HUDEP-2 (cell line): ENCODE data around the gene MAPKAP1.

Source experiments
- DNase-seq, 76 experiments: peaks; one replicate each; lab custom pipeline; 2025; ENCODE audit not compliant: unreplicated experiment in 76 of 76; lab: John Stamatoyannopoulos, UW

MAPKAP1 gene

DNA sequence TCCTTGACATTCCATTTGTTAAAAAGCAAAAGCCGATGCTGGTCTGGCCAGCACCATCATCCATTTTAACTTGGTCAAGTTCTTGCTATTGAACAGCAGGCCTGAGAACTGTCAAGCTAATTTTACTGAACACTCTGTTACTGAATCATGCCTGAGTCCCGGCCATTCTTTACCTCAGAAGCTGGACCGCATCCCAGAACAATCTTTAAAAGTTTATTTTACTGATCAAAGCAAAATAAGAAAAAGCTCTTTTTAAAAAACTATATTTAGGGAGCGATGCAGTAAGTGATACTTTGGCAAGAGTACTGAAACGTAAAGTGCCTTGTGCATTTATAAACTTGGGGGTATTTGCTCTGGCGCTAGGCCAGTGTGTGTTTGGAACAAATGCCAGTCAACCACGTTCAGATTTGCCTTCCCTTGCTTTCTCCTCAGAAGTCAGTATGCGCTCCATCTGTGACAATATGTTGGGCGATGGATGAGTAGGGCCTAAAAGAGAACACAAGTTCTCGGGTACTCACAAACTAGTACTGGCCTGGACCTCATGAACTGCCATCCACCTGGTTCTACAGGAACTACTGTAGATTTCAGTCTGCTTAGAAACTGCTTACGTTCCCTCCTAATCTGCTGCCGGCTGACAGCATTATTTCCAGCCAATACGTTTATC, 161.9 kb downstream of the MAPKAP1 start:
- no peak for DNase-seq

DNA sequence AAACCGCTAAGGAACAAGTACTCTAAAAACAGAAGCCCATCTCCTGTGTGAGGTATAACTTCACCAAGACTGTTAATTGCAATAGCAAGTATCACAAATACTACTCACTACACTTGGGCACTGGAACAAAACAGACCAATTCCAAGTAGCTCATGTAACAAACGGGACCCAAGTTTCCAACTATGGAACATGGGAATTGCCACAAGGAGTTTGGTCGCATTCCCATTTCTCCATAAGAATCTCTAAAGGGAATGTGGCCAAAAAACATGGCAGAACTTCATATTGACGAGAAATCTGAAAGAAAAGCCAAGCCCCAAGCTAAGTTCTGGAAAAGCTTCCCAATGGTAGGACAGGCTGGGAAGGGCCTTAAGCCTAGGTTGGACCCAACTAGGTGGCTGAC, 162.5 kb downstream of the MAPKAP1 start:
- DNase-seq = no peak

DNA sequence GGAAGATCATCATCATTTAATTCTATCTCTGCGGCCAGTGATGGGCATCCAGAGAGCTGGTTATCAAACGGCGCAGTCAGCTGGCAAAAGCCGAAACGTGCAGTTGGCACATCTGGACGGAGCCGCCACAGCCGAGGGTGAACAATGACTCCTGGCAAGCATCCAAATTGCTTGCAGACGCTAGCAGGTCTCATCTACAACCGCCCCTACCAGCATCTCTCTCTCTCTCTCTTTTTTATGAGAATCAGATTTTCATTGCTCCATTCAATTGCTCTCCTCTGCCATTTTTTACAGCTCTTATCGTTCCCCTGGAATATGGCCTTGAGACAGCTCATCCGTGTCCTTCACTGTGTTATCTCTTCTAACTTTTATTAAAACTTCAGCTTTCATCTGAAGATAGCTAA, 165.2 kb downstream of the MAPKAP1 start:
- no peak for DNase-seq

DNA sequence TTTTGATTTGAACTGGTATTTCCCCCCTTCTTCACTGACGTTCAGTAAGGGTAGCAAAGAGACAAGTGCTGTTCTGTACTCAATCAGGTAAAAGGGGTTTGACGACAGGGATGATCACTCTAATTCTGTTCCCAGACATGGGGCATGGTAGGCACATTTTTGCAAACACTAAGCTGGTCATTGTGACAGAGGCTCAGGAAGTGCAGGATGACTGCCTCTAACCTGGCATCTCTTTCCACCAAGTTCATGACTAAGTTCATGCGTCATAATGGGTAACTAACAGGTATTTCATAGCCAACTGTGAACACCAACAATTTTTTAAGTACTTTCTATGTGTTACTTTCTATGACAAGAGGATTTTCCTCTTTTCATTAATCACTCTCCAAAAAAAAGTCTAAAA, 166.5 kb downstream of the MAPKAP1 start:
- DNase-seq = no peak

DNA sequence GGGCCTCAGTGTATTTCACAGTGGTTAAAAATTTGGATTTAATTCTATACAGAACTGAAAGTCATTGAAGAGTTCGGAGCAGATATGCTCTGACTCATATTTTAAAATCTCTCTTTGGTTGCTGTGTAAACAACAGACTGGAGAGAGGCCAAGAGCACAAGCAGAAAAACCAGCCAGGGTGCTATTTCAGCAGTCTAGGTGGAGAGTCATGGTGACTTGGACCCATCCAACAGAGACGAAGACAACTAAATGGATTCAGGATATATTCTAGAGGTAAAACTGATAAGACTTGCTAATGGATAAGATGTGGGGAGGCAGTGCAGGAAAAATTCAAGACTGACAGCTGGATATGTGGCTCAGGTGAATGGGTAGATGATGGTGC, 168.9 kb downstream of the MAPKAP1 start:
- DNase-seq = no peak

DNA sequence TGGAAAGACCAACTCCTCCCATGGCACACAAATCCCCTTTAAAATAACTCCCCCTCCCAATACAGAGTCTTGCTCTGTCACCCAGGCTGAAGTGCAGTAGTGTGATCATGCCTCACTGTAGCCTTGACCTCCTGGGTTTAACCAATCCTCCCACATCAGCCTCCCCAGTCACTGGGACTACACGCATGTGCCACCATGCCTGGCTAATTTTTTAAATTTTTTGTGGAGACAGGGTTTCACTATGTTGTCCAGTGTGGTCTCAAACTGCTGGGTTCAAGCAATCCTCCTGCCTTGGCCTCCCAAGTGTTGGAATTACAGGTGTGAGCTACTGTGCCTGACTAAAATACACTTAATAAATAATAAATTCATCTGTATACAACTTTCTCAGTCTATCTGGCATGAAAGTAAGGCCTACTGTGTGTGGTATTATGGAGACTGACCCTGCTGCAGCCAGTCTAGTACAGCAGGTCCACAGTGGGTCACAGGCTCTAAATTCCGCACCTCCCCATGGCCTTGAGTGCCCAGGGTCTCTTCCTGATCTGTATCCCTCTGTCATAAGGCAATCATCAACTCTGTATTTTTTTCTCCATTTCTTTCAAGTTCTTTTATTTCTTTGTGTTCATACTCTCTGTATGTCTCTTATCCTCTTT, 169.4 kb downstream of the MAPKAP1 start:
- no peak for DNase-seq

DNA sequence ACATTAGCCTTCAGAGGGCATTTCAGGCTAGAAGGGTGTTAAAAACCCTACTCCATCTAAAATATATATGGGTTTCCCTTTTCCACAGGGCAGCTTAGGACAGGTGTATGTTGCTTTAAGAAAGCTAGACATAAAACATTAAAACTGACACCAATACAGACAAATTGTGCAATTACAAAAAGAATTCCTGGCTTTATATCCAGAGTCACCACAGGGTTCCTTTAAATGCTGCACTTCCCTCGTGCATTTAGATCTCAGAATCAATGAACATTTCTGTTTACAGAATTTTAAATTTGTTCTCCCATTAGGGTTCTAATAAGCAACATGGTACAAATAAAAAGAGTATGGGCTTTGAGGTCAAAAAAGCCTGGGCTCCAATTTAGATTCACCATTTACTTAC, 170.2 kb downstream of the MAPKAP1 start:
- DNase-seq = no peak

DNA sequence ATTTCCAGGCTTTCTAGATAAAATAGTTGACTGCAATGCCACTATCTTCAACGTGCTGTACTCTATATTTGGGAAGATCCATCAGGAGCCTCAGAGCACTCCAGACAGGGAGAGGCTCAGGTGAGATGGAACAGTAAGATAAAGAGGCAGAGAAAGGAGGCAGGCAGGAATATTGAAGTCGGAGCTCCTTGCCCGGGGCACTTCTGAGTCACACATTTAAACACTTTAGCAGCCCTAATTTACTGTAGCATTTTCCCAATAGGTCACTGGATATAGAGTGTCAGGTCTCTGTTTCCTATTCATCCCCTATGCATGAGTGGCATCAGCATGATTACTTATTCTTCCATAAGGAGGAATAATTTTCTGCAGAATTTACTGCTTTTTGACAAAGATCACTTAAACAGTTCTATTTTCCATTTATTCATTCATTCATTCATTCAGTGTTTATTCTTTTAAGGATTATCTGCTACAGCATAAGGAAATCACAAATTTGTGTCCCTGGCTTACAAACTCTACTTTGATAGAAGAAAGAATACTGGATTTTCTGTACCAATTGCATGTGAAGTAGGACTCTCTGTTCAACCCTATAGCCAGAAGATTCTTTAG, 170.7 kb downstream of the MAPKAP1 start:
- no peak for DNase-seq

DNA sequence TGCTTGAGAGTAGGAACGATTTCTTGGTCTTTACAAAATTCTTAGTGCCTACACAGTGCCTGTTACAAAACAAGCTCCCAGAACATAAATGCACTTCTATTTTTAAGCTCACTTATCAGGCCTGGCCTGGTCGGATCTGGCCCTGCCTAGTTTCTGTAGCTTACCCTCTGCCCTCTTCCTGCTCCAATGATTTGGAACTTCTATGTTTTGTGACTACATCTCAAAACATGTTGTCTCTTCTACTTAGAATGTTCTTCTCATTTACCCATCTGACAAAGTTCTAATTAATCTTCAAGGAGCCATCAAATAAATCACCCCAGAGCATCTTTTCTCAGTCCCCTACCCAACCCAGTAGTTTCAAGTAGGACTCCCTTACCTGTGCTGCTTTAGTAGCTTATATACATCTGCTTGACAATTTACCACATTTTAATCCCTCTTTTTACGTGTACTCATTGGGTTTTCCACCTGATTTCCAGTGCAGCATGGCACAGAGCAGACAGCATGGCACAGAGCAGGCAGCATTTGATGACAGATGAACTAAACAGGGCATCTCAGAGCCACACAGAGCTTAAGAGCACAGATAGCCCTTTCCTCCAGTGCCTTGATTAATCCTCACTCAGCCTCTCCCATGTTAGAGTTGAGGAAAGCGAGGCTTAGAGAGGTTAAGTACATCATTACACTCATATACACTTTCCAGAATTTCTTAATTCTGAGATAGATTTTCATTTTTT, 171.9 kb downstream of the MAPKAP1 start:
- no peak for DNase-seq

DNA sequence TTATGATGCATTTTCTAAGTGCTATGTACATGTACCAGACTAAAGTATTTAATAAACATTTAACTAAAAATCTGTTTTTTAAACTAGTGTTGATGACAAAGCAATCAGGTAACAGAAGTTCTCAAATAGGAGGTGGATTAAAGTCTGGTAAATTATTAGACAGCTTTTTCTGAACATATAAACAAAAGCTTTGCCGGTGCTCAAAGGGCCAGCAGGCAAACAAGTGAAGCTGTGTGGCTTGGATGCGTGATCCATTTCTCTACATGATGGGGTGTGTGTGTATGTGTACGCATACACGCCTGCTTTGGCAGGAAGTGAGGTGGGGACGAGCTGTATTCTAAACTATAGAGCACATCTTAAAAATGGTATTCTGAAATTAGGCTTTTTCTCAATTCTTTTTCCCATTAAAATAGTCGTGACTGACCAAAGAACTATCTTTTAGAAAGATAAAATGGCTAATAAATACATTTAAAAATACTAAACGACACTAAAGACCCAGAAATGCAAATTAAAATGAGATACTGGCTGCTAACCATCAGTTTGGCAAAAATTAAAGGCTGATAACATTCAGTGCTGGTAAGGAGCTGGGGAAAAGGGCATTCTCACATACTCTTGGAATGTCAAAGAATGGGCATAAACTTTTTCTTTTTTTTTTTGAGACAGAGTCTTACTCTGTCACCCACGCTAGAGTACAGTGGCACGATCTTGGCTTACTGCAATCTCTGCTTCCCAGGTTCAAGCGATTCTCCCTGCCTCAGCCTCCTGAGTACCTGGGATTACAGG, 174.0 kb downstream of the MAPKAP1 start:
- DNase-seq = no peak

DNA sequence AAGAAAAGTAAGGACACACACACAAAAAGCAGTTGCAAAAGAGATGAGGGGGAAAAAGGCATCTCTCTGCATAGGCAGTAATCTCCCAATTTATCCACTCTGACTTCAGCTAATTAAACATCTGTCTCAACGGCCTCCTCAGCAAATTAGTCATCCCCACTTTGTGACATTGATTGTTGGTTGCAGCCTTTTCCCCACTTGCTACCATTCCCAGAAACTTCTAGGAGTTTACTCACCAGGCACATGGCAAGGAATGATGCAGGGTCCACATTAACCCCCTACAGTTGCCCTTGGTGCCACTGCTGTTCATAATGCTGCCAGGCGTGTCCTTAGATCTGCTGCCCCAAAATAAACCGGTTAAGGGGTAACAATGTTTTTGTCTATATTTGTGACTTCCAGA, 174.6 kb downstream of the MAPKAP1 start:
- no peak for DNase-seq

DNA sequence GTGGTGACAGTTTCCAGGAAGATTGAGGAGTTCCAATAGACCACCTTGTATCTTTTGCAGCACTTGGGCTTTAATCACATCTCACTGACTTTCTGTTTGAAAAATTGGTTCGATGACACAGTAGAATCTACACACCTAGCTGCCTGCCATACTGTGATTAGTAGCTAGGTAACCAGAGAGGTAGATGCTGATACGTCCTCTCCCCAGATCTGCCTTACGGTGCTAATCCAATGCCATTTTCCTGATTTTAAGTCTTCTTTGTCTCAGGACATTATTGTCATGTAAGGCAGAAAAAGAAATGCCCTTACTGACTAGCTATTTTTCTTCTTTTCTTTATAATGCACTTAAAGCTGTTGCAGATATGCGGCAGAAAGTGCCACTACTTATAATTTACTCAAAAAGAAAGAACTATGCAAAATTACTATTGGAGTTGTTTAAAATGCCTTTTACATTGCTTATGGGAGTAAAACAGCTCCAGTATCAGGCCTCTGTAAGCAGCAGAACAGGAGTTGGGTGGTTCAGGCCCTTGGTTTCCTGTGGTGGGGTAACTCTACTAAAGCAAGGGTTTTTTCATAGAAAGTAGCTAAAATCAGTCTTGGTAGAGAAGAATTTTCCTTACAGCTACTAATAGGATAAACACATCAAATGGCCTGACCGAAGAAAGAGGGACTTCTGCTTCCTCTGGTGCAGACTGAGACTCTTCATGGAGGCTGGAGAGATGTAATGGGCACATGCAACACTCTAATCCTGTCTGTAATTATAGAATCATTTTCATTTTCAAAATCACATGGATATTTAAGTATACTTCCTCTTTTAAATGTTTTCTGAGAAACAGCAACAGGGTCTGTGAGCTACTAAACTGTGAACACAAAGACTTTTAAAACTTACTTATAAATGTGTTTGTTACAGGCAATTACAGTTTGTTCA, 177.2 kb downstream of the MAPKAP1 start:
- DNase-seq = no peak

DNA sequence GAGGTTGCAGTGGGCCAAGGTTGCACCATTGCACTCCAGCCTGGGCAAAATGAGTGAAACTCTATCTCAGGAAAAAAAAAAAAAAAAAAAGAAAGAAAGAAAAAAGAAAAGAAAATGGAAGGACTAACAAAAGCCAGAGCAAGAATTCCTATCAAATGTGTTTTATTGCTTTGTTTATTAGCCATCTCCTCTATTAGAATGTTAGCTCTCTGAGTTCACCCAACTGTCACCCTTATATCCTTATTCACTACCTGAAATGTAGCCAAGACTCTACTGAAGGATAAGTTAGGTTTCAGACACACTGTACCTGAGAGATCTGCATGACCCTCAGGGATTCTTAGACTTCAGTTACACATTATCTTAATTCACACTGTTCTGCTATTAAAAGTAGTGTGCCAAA, 177.9 kb downstream of the MAPKAP1 start:
- no peak for DNase-seq

DNA sequence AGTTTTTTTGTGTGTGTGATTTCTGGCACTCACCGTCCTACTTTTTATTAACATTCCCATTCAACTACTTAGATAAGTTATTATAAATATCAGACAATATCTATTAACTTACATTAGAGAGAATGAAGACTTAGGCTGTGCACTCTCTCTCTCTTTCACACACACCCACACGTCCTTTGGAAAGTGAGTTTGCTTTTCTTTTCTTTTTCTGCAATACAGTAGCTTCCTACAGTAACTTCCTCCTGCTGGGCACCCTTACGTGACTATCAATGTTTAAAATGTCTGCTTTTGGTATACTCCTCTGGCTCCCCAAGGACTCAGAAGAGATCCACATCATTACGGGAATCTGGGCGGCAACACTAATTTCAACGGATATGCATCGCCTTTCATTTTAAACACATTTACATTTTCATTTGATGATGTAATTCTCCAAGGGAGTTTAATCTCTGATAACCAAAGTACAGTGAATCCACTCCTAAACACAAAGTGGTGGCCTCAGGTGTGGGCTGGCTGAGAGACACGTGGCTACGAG, 179.5 kb downstream of the MAPKAP1 start:
- DNase-seq = no peak

DNA sequence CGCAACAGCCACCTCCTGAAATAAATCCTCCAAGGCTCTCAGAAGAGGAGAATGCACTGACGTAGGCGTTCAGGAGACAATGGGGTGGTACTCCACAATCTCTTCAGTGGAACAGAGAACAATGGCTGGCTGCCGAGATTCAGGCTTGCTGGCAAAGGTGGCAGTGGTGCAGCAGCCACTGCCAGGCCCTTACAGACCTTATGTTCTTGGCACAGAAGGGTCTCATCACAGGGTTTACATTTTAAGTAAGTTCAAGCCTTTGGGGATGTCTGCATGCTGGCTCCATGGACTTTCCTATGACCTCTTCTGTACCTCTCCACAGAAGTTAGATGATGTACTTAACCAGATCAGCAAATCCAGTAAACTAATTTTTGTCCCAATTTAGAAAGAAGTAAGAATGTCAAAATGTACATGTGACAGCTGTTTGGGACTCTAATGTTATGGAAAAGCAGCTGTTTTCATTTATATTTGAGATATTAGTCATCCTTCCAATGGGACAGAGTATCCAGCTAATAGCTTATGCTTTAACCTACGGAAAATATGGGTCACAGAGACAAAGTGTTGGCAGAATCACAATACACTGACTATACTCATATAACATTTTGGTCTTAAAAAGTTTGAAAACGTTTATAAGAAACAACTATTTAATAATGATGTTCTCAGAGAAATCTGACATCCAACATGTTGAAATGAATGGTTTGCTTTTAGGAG, 180.9 kb downstream of the MAPKAP1 start:
- no peak for DNase-seq

DNA sequence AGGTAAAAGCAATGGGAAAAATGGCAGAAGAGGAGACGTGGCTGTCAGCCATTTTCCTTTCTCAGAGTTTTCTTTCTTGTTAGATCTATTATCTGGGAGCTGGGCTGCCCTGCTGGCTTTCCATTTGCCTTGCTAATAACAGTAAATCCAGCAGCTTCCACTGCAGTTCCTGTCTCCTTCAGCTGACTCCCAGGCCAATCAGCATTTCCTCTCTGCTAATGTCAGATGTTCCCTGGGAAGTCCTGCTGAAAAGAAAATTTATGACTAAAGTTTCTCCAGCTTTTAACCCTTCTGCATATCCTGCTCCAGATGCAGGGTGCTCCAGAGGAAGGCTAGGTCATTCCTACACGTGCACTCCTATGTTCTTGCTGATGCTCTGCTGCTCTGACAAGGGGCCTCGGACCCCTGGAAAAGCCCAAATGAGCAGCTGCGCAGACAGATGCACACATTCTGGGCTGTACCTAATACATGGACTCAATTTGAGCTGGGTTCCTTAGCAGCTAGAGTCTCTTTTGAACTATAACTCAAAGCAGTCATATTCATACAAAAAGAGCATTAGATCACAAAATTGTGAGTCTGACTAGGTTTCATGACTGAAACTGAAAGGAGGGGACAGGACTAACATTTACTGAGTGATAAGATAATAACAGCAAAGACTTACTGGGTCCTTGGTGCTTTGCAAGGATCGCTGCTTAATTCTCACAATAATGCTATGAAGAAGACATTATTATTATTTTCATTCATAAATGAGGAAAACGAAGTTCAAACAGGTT, 182.2 kb downstream of the MAPKAP1 start:
- no peak for DNase-seq

DNA sequence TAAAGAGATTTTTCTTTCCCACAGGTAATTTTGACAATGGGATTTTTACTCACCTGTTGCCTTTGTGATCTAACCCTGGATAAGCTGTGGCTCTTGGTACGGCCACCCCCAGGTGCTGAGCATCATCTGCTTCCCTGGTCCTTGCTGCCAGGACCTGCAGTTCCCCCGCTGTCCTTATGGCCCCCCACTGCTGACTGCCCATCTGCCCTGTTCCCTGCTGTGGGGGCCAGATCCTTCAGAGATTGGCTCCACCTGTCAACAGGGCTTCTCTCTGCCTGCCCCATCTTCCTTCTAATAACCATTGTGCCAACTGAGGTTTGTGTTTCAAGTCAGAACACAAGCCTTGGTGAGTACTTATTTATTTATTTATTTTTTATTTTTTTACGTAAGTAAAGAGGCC, 183.3 kb downstream of the MAPKAP1 start:
- no peak for DNase-seq

DNA sequence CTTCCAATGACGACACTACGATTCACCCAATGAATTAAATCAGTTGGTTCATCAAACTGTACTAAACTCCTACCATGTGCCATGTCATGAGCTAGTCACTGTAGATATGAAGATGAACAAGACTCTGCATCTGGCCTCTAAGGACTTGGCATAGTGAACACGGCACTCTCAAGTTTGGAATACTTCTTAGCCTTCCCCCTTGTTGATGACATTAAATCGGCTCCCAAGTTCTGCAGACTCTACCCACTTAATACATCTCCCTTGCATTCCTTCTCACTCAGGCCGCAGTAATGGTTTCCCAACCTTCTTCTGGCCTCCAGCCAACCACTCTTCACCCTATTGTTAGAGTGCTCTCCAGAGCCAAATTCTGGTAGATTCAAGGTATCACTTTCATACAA, 184.7 kb downstream of the MAPKAP1 start:
- no peak for DNase-seq
